NT2/D1 (cell line): Measurements from ENCODE around the gene NUDT4B.
"Not testable (repeated sequence)": the region's sequence is repeated elsewhere in the genome, so short reads cannot be mapped to it uniquely, and the experiment has no call there.

Experiments
- YY1 ChIP-seq: IDR thresholded peaks from 2 replicates; pipeline ENCODE4 v1.6.1; 2011; ENCODE audit not compliant: insufficient read length, insufficient read depth
- ZNF274 ChIP-seq: IDR thresholded peaks from 2 replicates; pipeline ENCODE4 v1.6.1; 2011; ENCODE audit warnings: mild to moderate bottlenecking, low read depth, low read length

GRCh38 chr1:148722758-148723157 is 25.8 kb upstream of the NUDT4B start:
- not testable (repeated sequence) for TF ChIP-seq YY1, ZNF274
